HG03103 (cell line): Measurements from ENCODE around the gene MEG3.

Experiments used
- ATAC-seq: cut with Tn5 transposase; IDR thresholded peaks from one replicate; pipeline ENCODE4 v1.9.1; 2021; ENCODE audit warnings: low read depth; ENCODE audit not compliant: unreplicated experiment

The MEG3 gene

GRCh38 chr14:100892496-100893227 is 66.7 kb downstream of the MEG3 start:
- ATAC-seq = no peak

- no peak for ATAC-seq
Observed at GRCh38 chr14:100893228-100893601, 67.3 kb downstream of the MEG3 start.

GRCh38 chr14:100893760-100894159 is 67.8 kb downstream of the MEG3 start:
- no peak for ATAC-seq

GRCh38 chr14:100894416-100894815 is 68.5 kb downstream of the MEG3 start:
- no peak for ATAC-seq

GRCh38 chr14:100895411-100895810 is 69.5 kb downstream of the MEG3 start:
- no peak for ATAC-seq

- ATAC-seq = no peak
Observed at GRCh38 chr14:100896369-100897060, 70.6 kb downstream of the MEG3 start.

- no peak for ATAC-seq
Observed at GRCh38 chr14:100898465-100898864, 72.5 kb downstream of the MEG3 start.

GRCh38 chr14:100898935-100899883 is 73.3 kb downstream of the MEG3 start:
- ATAC-seq = no peak

- no peak for ATAC-seq
Observed at GRCh38 chr14:100899884-100900771, 74.2 kb downstream of the MEG3 start.

- no peak for ATAC-seq
Observed at GRCh38 chr14:100900837-100901390, 75.0 kb downstream of the MEG3 start.

GRCh38 chr14:100901391-100902183 is 75.7 kb downstream of the MEG3 start:
- no peak for ATAC-seq

GRCh38 chr14:100902295-100903133 is 76.6 kb downstream of the MEG3 start:
- ATAC-seq = no peak

- ATAC-seq = no peak
Observed at GRCh38 chr14:100903134-100903468, 77.2 kb downstream of the MEG3 start.

GRCh38 chr14:100903672-100904185 is 77.8 kb downstream of the MEG3 start, which contains the start of gene RTL1:
TSS of gene RTL1 (minus strand) at chr14:100903722. CDS start at chr14:100884788, 18,934 bp downstream.
- ATAC-seq = no peak

GRCh38 chr14:100904307-100905087 is 78.6 kb downstream of the MEG3 start:
- ATAC-seq = no peak

- ATAC-seq = no peak
Observed at GRCh38 chr14:100905166-100905565, 79.2 kb downstream of the MEG3 start.

- ATAC-seq = no peak
Observed at GRCh38 chr14:100906420-100906819, 80.5 kb downstream of the MEG3 start.
